ENCODE measurements around the gene PTPRK.

- TF ChIP-seq EZH2 (IDR thresholded peaks at IDR 0.05; ENCODE audit: low read length) (no peak), CTCF (optimal IDR thresholded peaks at IDR 0.05 in 1 of 3, IDR thresholded peaks at IDR 0.05 in 1 of 3, conservative IDR thresholded peaks at IDR 0.05 in 1 of 3; ENCODE audit: extremely low read depth in 1 of 3, insufficient read depth in 2 of 3, low read length in 3 of 3) (no peak)
These were observed 282.2 kb downstream of the PTPRK start for GRCh38 chr6:128238225-128238624.

All from keratinocyte (primary cell).